HEK293T (cell line): ENCODE data around the gene HIPK4.

Experiments used
- ARNT ChIP-seq: fragments of 450-650 bp; IDR thresholded peaks from 2 replicates; pipeline ENCODE4 v1.6.1; 2017; ENCODE audit warnings: mild to moderate bottlenecking
- CTBP1 ChIP-seq: fragments of 450-650 bp; IDR thresholded peaks from 2 replicates; pipeline ENCODE4 v1.6.1; 2016; ENCODE audit warnings: borderline replicate concordance
- ELF4 ChIP-seq: fragments of 450-650 bp; IDR thresholded peaks from 2 replicates; pipeline ENCODE4 v1.6.1; 2017; ENCODE audit warnings: antibody characterized with exemption
- FOXA1 ChIP-seq: fragments of 450-650 bp; IDR thresholded peaks from 2 replicates; pipeline ENCODE4 v1.6.1; 2016; ENCODE audit warnings: mild to moderate bottlenecking
- FOXK2 ChIP-seq: fragments of 450-650 bp; IDR thresholded peaks from 2 replicates; pipeline ENCODE4 v1.6.1; 2016; ENCODE audit warnings: mild to moderate bottlenecking
- HDGF ChIP-seq: fragments of 450-650 bp; IDR thresholded peaks from 2 replicates; pipeline ENCODE4 v1.6.1; 2017; ENCODE audit warnings: antibody characterized with exemption, borderline replicate concordance
- L3MBTL2 ChIP-seq: fragments of 450-650 bp; conservative IDR thresholded peaks from 2 replicates; pipeline ENCODE4 v1.6.1; 2016; ENCODE audit warnings: mild to moderate bottlenecking
- LEF1 ChIP-seq: fragments of 450-650 bp; IDR thresholded peaks from 2 replicates; pipeline ENCODE4 v1.6.1; 2017; ENCODE audit warnings: mild to moderate bottlenecking, borderline replicate concordance
- PKNOX1 ChIP-seq: fragments of 450-650 bp; IDR thresholded peaks from 2 replicates; pipeline ENCODE4 v1.6.1; 2016
- SP1 ChIP-seq: fragments of 450-650 bp; IDR thresholded peaks from 2 replicates; pipeline ENCODE4 v1.6.1; 2017
- ZNF384 ChIP-seq: fragments of 450-650 bp; IDR thresholded peaks from 2 replicates; pipeline ENCODE4 v1.6.1; 2016

- TF ChIP-seq ZNF384 (no peak), HDGF (no peak), FOXK2 (no peak), PKNOX1 (no peak), FOXA1 (no peak), CTBP1 (no peak), ELF4 (no peak), L3MBTL2 (no peak; the same call in 1 of the 2 replicates), LEF1 (no peak), SP1 (no peak), ARNT (no peak)
Observed at GRCh38 chr19:40348961-40349507, 40.9 kb downstream of the HIPK4 start.
